Nephron progenitor cell (in vitro differentiated cells): ENCODE data around the gene TMEM267.

Experiments
- DNase-seq: peaks from one replicate; pipeline ENCODE4 v3.0.0; 2021
- H3K27ac Mint-ChIP-seq: 2 replicates; pipeline ENCODE4 v1.8.0; 2021; ENCODE audit warnings: mild to moderate bottlenecking, moderate library complexity, mixed read lengths
- H3K27me3 Mint-ChIP-seq: 2 replicates; pipeline ENCODE4 v1.8.0; 2021; ENCODE audit warnings: mild to moderate bottlenecking, low read depth, mixed read lengths; ENCODE audit not compliant: poor library complexity
- H3K36me3 Mint-ChIP-seq: 2 replicates; pipeline ENCODE4 v1.8.0; 2021; ENCODE audit warnings: low read depth, mixed read lengths
- H3K4me1 Mint-ChIP-seq: 2 replicates; pipeline ENCODE4 v1.8.0; 2021; ENCODE audit warnings: mixed read lengths
- H3K4me3 Mint-ChIP-seq: 2 replicates; pipeline ENCODE4 v1.8.0; 2021; ENCODE audit warnings: mild to moderate bottlenecking, moderate library complexity, mixed read lengths
- H3K9me3 Mint-ChIP-seq: 2 replicates; pipeline ENCODE4 v1.8.0; 2021; ENCODE audit warnings: mild to moderate bottlenecking, moderate library complexity, mixed read lengths
- TF ChIP-seq, protein P1 (sequence below): fragments of 200-600 bp; sonication (generic); IDR thresholded peaks from 2 replicates; pipeline ENCODE4 v1.5.0; 2021; ENCODE audit warnings: antibody characterized with exemption

The TMEM267 gene

GRCh38 chr5:43491326-43491725 lies 7.7 kb upstream of the TMEM267 start:
- Mint-ChIP-seq H3K27ac (no peak overlapping the region), H3K36me3 (peaks cover 12% of the 10 kb centered on the region), H3K9me3 (no peaks in the 10 kb centered on the region), H3K4me1 (no peaks in the 10 kb centered on the region), H3K27me3 (no peaks in the 10 kb centered on the region), H3K4me3 (no peak overlapping the region)
- TF ChIP-seq, protein P1, sequence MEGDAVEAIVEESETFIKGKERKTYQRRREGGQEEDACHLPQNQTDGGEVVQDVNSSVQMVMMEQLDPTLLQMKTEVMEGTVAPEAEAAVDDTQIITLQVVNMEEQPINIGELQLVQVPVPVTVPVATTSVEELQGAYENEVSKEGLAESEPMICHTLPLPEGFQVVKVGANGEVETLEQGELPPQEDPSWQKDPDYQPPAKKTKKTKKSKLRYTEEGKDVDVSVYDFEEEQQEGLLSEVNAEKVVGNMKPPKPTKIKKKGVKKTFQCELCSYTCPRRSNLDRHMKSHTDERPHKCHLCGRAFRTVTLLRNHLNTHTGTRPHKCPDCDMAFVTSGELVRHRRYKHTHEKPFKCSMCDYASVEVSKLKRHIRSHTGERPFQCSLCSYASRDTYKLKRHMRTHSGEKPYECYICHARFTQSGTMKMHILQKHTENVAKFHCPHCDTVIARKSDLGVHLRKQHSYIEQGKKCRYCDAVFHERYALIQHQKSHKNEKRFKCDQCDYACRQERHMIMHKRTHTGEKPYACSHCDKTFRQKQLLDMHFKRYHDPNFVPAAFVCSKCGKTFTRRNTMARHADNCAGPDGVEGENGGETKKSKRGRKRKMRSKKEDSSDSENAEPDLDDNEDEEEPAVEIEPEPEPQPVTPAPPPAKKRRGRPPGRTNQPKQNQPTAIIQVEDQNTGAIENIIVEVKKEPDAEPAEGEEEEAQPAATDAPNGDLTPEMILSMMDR, result no peak
- no peak for DNase-seq

DNA sequence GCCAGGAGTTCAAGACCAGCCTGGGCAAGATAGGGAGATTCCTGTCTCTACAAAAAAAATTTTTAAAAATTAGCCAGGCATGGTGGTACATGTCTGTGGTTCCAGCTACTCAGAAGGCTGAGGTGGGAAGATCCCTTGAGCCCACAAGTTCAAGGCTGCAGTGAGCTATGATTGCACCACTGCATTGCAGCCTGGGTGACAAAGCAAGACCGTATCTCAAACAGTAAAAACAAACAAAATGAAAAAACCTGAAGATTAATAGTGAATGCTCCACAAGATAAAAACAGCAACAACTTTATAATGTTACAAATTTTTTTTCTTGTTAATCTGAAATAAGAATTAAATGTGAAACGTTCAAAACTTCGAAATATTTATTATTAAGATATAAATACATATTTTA lies 2.7 kb upstream of the TMEM267 start:
- peaks cover 12% of the 10 kb centered on the region for H3K36me3 Mint-ChIP-seq
- H3K9me3 Mint-ChIP-seq, result no peaks in the 10 kb centered on the region
- H3K27ac Mint-ChIP-seq, result no peak overlapping the region
- H3K4me3 Mint-ChIP-seq, result no peak overlapping the region
- H3K4me1 Mint-ChIP-seq, result peaks cover 28% of the 10 kb centered on the region
- DNase-seq, result no peak
- TF ChIP-seq, protein P1, result no peak
- peaks cover 3% of the 10 kb centered on the region for H3K27me3 Mint-ChIP-seq

DNA sequence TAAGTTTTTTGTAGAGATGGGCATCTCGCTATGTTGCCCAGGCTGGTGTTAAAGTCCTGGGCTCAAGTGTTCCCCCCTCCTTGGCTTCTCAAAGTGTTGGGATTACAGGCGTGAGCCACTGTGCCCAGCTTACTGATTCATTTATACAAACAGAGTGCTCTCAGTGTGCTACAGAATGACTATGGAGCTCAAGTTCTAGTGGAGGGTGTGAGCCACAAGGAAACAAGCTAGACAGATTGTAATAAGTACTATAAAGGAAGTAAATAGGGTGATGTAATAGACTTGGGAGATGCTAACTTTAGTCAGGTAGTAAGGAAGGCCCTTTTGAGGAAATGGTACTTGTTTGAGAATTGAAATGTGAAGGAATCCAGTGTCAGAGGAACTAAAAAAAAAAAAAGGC lies 1.7 kb upstream of the TMEM267 start:
- H3K36me3 Mint-ChIP-seq, result peaks cover 15% of the 10 kb centered on the region
- TF ChIP-seq, protein P1, result no peak
- H3K27me3 Mint-ChIP-seq, result peaks cover 3% of the 10 kb centered on the region
- H3K9me3 Mint-ChIP-seq, result no peaks in the 10 kb centered on the region
- DNase-seq, result no peak
- H3K4me3 Mint-ChIP-seq, result no peak overlapping the region
- H3K4me1 Mint-ChIP-seq, result peaks cover 28% of the 10 kb centered on the region
- H3K27ac Mint-ChIP-seq, result peak overlapping the region; percentile 51

DNA sequence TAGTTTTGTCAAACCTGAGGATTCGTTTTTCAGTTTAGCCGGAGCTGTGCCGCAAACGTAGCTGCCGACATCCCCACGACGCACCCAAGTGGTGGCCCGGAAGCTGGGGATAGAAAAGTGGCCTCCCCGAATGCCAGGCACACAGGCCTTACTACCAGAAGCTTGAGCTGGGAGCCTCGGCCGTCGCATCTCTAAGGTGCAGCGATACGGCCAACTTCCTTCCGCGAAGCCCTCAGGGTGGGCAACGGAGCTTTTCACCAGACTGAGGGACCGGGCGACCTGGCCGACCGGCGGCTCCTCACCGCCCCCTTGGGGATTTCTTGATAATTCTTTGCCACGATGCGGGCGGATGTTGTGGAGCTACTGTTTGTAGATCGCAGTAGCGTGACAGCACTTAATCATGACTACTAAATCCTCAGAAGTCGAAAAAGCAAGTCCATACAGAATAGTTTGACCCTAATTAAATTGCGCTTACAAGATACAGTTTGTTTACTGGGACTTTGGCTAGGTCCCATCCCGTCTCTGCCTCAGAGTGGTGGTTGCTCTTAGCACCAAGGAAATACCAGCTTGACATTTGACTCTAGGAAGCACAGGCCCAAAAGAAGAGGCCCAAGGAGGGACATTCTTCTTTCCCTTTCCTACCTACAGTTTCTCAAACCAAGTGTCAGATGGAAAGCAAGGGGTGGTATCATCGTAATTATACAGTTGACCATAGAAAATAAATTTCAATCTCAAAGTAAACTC lies 613 bp upstream of the TMEM267 start:
- Mint-ChIP-seq H3K4me1 (peaks cover 28% of the 10 kb centered on the region), H3K9me3 (no peaks in the 10 kb centered on the region), H3K27me3 (peaks cover 3% of the 10 kb centered on the region), H3K36me3 (peaks cover 15% of the 10 kb centered on the region), H3K27ac (peak overlapping the region; percentile 100), H3K4me3 (peak overlapping the region; percentile 96)
- DNase-seq, result peak; percentile 83
- TF ChIP-seq, protein P1, result peak; percentile 62

GRCh38 chr5:43482490-43483297 lies 971 bp downstream of the TMEM267 start:
- peak overlapping the region; percentile 97 for H3K27ac Mint-ChIP-seq
- peaks cover 18% of the 10 kb centered on the region for H3K36me3 Mint-ChIP-seq
- no peak for DNase-seq
- peak overlapping the region; percentile 96 for H3K4me3 Mint-ChIP-seq
- TF ChIP-seq, protein P1, result no peak
- peaks cover 28% of the 10 kb centered on the region for H3K4me1 Mint-ChIP-seq
- peaks cover 3% of the 10 kb centered on the region for H3K27me3 Mint-ChIP-seq
- H3K9me3 Mint-ChIP-seq, result no peaks in the 10 kb centered on the region
